ENCODE data around the gene EPB41L5. TPM values are rescaled to one million over a fixed set of nuclear protein-coding genes. Genes with fewer than 3 reads are reported as not detected.

The EPB41L5 gene

GRCh38 chr2:120223034-120223912 lies 210.4 kb downstream of the EPB41L5 start, which contains the start of gene TMEM185B:
TMEM185B (minus strand) TSS chr2:120223400; CDS start chr2:120222976, 424 bp downstream.
- no peaks in the 10 kb centered on the region for H3K27me3 ChIP-seq (ENCODE audit: control insufficient read depth, insufficient read depth, low read length)
- peaks cover 27% of the 10 kb centered on the region for H3K4me1 ChIP-seq (ENCODE audit: control insufficient read depth, insufficient read depth, low read length)
- peak within 1 kb of the TSS; percentile 81 for H3K4me3 ChIP-seq (ENCODE audit: low read length)
- peak within 1 kb of the TSS; percentile 89 for H3K9ac ChIP-seq (ENCODE audit: low read depth, low read length)
- peaks cover 5% of the 10 kb centered on the region for H3K36me3 ChIP-seq (ENCODE audit: insufficient read depth, low read length)
- H3K9me3 ChIP-seq (replicated peaks; ENCODE audit: low read length), result no peaks in the 10 kb centered on the region
- H3K4me2 ChIP-seq (ENCODE audit: low read length), result peak within 1 kb of the TSS; percentile 77

GRCh38 chr2:120224256-120224655 lies 211.4 kb downstream of the EPB41L5 start:
- no peaks in the 10 kb centered on the region for H3K27me3 ChIP-seq (ENCODE audit: control insufficient read depth, insufficient read depth, low read length)
- peak overlapping the region; percentile 81 for H3K4me3 ChIP-seq (ENCODE audit: low read length)
- H3K9ac ChIP-seq (ENCODE audit: low read depth, low read length), result no peak overlapping the region

GRCh38 chr2:120224735-120225548 lies 212.1 kb downstream of the EPB41L5 start:
- Histone ChIP-seq H3K9ac (ENCODE audit: low read depth, low read length) (no peak overlapping the region), H3K36me3 (ENCODE audit: insufficient read depth, low read length) (peaks cover 5% of the 10 kb centered on the region), H3K4me2 (ENCODE audit: low read length) (no peak overlapping the region), H3K4me1 (ENCODE audit: control insufficient read depth, insufficient read depth, low read length) (peaks cover 27% of the 10 kb centered on the region), H3K9me3 (replicated peaks; ENCODE audit: low read length) (no peaks in the 10 kb centered on the region), H3K27me3 (ENCODE audit: control insufficient read depth, insufficient read depth, low read length) (no peaks in the 10 kb centered on the region), H3K4me3 (ENCODE audit: low read length) (no peak overlapping the region)

More at GRCh38 chr2:120224256-120224655, 211.4 kb downstream of the EPB41L5 start:
- H3K9me3 ChIP-seq (replicated peaks; ENCODE audit: low read length), result no peaks in the 10 kb centered on the region
- H3K36me3 ChIP-seq (ENCODE audit: insufficient read depth, low read length), result peaks cover 5% of the 10 kb centered on the region
- H3K4me2 ChIP-seq (ENCODE audit: low read length), result peak overlapping the region; percentile 77
- peaks cover 27% of the 10 kb centered on the region for H3K4me1 ChIP-seq (ENCODE audit: control insufficient read depth, insufficient read depth, low read length)

GRCh38 chr2:120225549-120226065 lies 212.7 kb downstream of the EPB41L5 start:
- H3K9ac ChIP-seq (ENCODE audit: low read depth, low read length), result no peak overlapping the region
- H3K9me3 ChIP-seq (replicated peaks; ENCODE audit: low read length), result no peaks in the 10 kb centered on the region
- peaks cover 5% of the 10 kb centered on the region for H3K36me3 ChIP-seq (ENCODE audit: insufficient read depth, low read length)
- H3K27me3 ChIP-seq (ENCODE audit: control insufficient read depth, insufficient read depth, low read length), result no peaks in the 10 kb centered on the region
- no peak overlapping the region for H3K4me3 ChIP-seq (ENCODE audit: low read length)
- no peak overlapping the region for H3K4me2 ChIP-seq (ENCODE audit: low read length)
- peaks cover 27% of the 10 kb centered on the region for H3K4me1 ChIP-seq (ENCODE audit: control insufficient read depth, insufficient read depth, low read length)

GRCh38 chr2:120226316-120226715 lies 213.4 kb downstream of the EPB41L5 start:
- Histone ChIP-seq H3K36me3 (ENCODE audit: insufficient read depth, low read length) (peaks cover 5% of the 10 kb centered on the region), H3K27me3 (ENCODE audit: control insufficient read depth, insufficient read depth, low read length) (no peaks in the 10 kb centered on the region), H3K4me1 (ENCODE audit: control insufficient read depth, insufficient read depth, low read length) (peaks cover 22% of the 10 kb centered on the region), H3K4me2 (ENCODE audit: low read length) (no peak overlapping the region), H3K9ac (ENCODE audit: low read depth, low read length) (no peak overlapping the region), H3K9me3 (replicated peaks; ENCODE audit: low read length) (no peaks in the 10 kb centered on the region), H3K4me3 (ENCODE audit: low read length) (no peak overlapping the region)

GRCh38 chr2:120227111-120227991 lies 214.5 kb downstream of the EPB41L5 start:
- Histone ChIP-seq H3K4me2 (ENCODE audit: low read length) (no peak overlapping the region), H3K9me3 (replicated peaks; ENCODE audit: low read length) (no peaks in the 10 kb centered on the region), H3K36me3 (ENCODE audit: insufficient read depth, low read length) (peaks cover 2% of the 10 kb centered on the region), H3K27me3 (ENCODE audit: control insufficient read depth, insufficient read depth, low read length) (no peaks in the 10 kb centered on the region), H3K4me3 (ENCODE audit: low read length) (no peak overlapping the region), H3K4me1 (ENCODE audit: control insufficient read depth, insufficient read depth, low read length) (peaks cover 18% of the 10 kb centered on the region), H3K9ac (ENCODE audit: low read depth, low read length) (no peak overlapping the region)

GRCh38 chr2:120228503-120228902 lies 215.6 kb downstream of the EPB41L5 start:
- Histone ChIP-seq H3K36me3 (ENCODE audit: insufficient read depth, low read length) (no peaks in the 10 kb centered on the region), H3K9me3 (replicated peaks; ENCODE audit: low read length) (no peaks in the 10 kb centered on the region), H3K9ac (ENCODE audit: low read depth, low read length) (no peak overlapping the region), H3K4me1 (ENCODE audit: control insufficient read depth, insufficient read depth, low read length) (peaks cover 12% of the 10 kb centered on the region), H3K27me3 (ENCODE audit: control insufficient read depth, insufficient read depth, low read length) (no peaks in the 10 kb centered on the region), H3K4me2 (ENCODE audit: low read length) (no peak overlapping the region), H3K4me3 (ENCODE audit: low read length) (no peak overlapping the region)

Small RNA genes within 50 kb of the gene (small RNA-seq; reads per million reads assigned to genes)
- not detected for gene MTND4LP14
- not detected for gene RF00019
